ENCODE measurements around the gene SERGEF.

SERGEF gene

GRCh38 chr11:17812091-17812864 is 200.6 kb downstream of the SERGEF start:
- no peak for DNase-seq (ENCODE audit: low read depth in 1 of 2, low spot score in 1 of 2)
- H3K27me3 ChIP-seq (ENCODE audit: insufficient read depth, poor library complexity, severe bottlenecking), result no peaks in the 10 kb centered on the region
- TF ChIP-seq GABPA (IDR thresholded peaks at IDR 0.05; ENCODE audit: low read depth), result no peak
- no peak for TF ChIP-seq CTCF (IDR thresholded peaks at IDR 0.05; ENCODE audit: insufficient read depth, low read length)
- no peak for TF ChIP-seq SPI1 (IDR thresholded peaks at IDR 0.05; ENCODE audit: borderline replicate concordance, low read depth)
- TF ChIP-seq REST (IDR thresholded peaks at IDR 0.05; ENCODE audit: insufficient replicate concordance, low read depth), result no peak
- TF ChIP-seq POLR2AphosphoS5 (IDR thresholded peaks at IDR 0.05; ENCODE audit: low read depth), result no peak
- no peak overlapping the region for H3K4me3 ChIP-seq (replicated peaks; ENCODE audit: insufficient read depth, low read length)
- no peak overlapping the region for H3K27ac ChIP-seq (replicated peaks)

- Histone ChIP-seq H3K4me3 (replicated peaks; ENCODE audit: insufficient read depth, low read length) (no peak overlapping the region), H3K27ac (replicated peaks) (no peak overlapping the region), H3K27me3 (ENCODE audit: insufficient read depth, poor library complexity, severe bottlenecking) (no peaks in the 10 kb centered on the region)
- DNase-seq (ENCODE audit: low read depth in 1 of 2, low spot score in 1 of 2), result no peak
- no peak for TF ChIP-seq POLR2AphosphoS5 (IDR thresholded peaks at IDR 0.05; ENCODE audit: low read depth)
- TF ChIP-seq CTCF (IDR thresholded peaks at IDR 0.05; ENCODE audit: insufficient read depth, low read length), result no peak
- no peak for TF ChIP-seq GABPA (IDR thresholded peaks at IDR 0.05; ENCODE audit: low read depth)
- TF ChIP-seq REST (IDR thresholded peaks at IDR 0.05; ENCODE audit: insufficient replicate concordance, low read depth), result no peak
- no peak for TF ChIP-seq SPI1 (IDR thresholded peaks at IDR 0.05; ENCODE audit: borderline replicate concordance, low read depth)
These were observed 201.5 kb downstream of the SERGEF start for GRCh38 chr11:17811352-17811751.

- TF ChIP-seq CTCF (IDR thresholded peaks at IDR 0.05; ENCODE audit: insufficient read depth, low read length), result no peak
- no peak for TF ChIP-seq SPI1 (IDR thresholded peaks at IDR 0.05; ENCODE audit: borderline replicate concordance, low read depth)
- TF ChIP-seq REST (IDR thresholded peaks at IDR 0.05; ENCODE audit: insufficient replicate concordance, low read depth), result no peak
- TF ChIP-seq POLR2AphosphoS5 (IDR thresholded peaks at IDR 0.05; ENCODE audit: low read depth), result no peak
- TF ChIP-seq GABPA (IDR thresholded peaks at IDR 0.05; ENCODE audit: low read depth), result no peak
- no peak overlapping the region for H3K27ac ChIP-seq (replicated peaks)
- no peaks in the 10 kb centered on the region for H3K27me3 ChIP-seq (ENCODE audit: insufficient read depth, poor library complexity, severe bottlenecking)
- no peak overlapping the region for H3K4me3 ChIP-seq (replicated peaks; ENCODE audit: insufficient read depth, low read length)
- no peak for DNase-seq (ENCODE audit: low read depth in 1 of 2, low spot score in 1 of 2)
These were observed 202.1 kb downstream of the SERGEF start for GRCh38 chr11:17810746-17811145.

All from HL-60 (cell line).